Osteocyte (in vitro differentiated cells): ENCODE measurements around the gene TMEM25. TPM values are rescaled to one million over a fixed set of nuclear protein-coding genes. Genes with fewer than 3 reads are reported as not detected.

Experiments
- DNase-seq: peaks from one replicate; pipeline ENCODE4 v3.0.0; 2021; ENCODE audit warnings: mixed read lengths; ENCODE audit not compliant: unreplicated experiment; ENCODE audit errors: extremely low spot score
- H3K27ac Mint-ChIP-seq: one replicate; pipeline ENCODE4 v1.8.0; 2021; ENCODE audit warnings: mild to moderate bottlenecking, mixed read lengths; ENCODE audit not compliant: unreplicated experiment
- H3K27me3 Mint-ChIP-seq: one replicate; pipeline ENCODE4 v1.8.0; 2021; ENCODE audit warnings: mixed read lengths; ENCODE audit not compliant: unreplicated experiment
- H3K36me3 Mint-ChIP-seq: one replicate; pipeline ENCODE4 v1.8.0; 2021; ENCODE audit warnings: mixed read lengths; ENCODE audit not compliant: unreplicated experiment
- H3K4me1 Mint-ChIP-seq: one replicate; pipeline ENCODE4 v1.8.0; 2021; ENCODE audit warnings: mixed read lengths; ENCODE audit not compliant: unreplicated experiment
- H3K4me3 Mint-ChIP-seq: one replicate; pipeline ENCODE4 v1.8.0; 2021; ENCODE audit warnings: mild to moderate bottlenecking, moderate library complexity, mixed read lengths; ENCODE audit not compliant: unreplicated experiment
- H3K9me3 Mint-ChIP-seq: one replicate; pipeline ENCODE4 v1.8.0; 2021; ENCODE audit warnings: mixed read lengths; ENCODE audit not compliant: unreplicated experiment
- total RNA-seq: library from RNA; stranded (reverse); gene quantifications from 2 replicates; pipeline ENCODE4 v1.2.1, GENCODE V29; 2021
- TF ChIP-seq, protein P1 (sequence below): fragments of 200-600 bp; sonication (generic); IDR thresholded peaks from 2 replicates; pipeline ENCODE4 v1.5.0; 2021; ENCODE audit warnings: antibody characterized with exemption, mild to moderate bottlenecking, moderate library complexity

Gene TMEM25
- total RNA-seq, 1 donor from 2014 or later = 33.6 TPM

GRCh38 chr11:118545533-118545932 is 14.5 kb downstream of the TMEM25 start:
- H3K4me1 Mint-ChIP-seq = peaks cover 8% of the 10 kb centered on the region
- H3K27me3 Mint-ChIP-seq = no peaks in the 10 kb centered on the region
- H3K36me3 Mint-ChIP-seq = peaks cover 20% of the 10 kb centered on the region
- no peaks in the 10 kb centered on the region for H3K9me3 Mint-ChIP-seq
- TF ChIP-seq, protein P1, sequence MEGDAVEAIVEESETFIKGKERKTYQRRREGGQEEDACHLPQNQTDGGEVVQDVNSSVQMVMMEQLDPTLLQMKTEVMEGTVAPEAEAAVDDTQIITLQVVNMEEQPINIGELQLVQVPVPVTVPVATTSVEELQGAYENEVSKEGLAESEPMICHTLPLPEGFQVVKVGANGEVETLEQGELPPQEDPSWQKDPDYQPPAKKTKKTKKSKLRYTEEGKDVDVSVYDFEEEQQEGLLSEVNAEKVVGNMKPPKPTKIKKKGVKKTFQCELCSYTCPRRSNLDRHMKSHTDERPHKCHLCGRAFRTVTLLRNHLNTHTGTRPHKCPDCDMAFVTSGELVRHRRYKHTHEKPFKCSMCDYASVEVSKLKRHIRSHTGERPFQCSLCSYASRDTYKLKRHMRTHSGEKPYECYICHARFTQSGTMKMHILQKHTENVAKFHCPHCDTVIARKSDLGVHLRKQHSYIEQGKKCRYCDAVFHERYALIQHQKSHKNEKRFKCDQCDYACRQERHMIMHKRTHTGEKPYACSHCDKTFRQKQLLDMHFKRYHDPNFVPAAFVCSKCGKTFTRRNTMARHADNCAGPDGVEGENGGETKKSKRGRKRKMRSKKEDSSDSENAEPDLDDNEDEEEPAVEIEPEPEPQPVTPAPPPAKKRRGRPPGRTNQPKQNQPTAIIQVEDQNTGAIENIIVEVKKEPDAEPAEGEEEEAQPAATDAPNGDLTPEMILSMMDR = no peak
- H3K27ac Mint-ChIP-seq = no peak overlapping the region
- H3K4me3 Mint-ChIP-seq = no peak overlapping the region
- DNase-seq = no peak

- no peak overlapping the region for H3K27ac Mint-ChIP-seq
- TF ChIP-seq, protein P1 = no peak
- no peaks in the 10 kb centered on the region for H3K27me3 Mint-ChIP-seq
- H3K4me3 Mint-ChIP-seq = no peak overlapping the region
- peaks cover 8% of the 10 kb centered on the region for H3K4me1 Mint-ChIP-seq
- H3K9me3 Mint-ChIP-seq = no peaks in the 10 kb centered on the region
- peaks cover 22% of the 10 kb centered on the region for H3K36me3 Mint-ChIP-seq
- no peak for DNase-seq
Measured at GRCh38 chr11:118547132-118547531, 16.1 kb downstream of the TMEM25 start.

- Mint-ChIP-seq H3K36me3 (peaks cover 21% of the 10 kb centered on the region), H3K27ac (no peak overlapping the region), H3K4me1 (no peaks in the 10 kb centered on the region), H3K9me3 (no peaks in the 10 kb centered on the region), H3K27me3 (no peaks in the 10 kb centered on the region), H3K4me3 (no peak overlapping the region)
- DNase-seq = peak; percentile 51
- TF ChIP-seq, protein P1 = no peak
Measured at GRCh38 chr11:118552341-118552740, 21.3 kb downstream of the TMEM25 start.

- TF ChIP-seq, protein P1 = no peak
- H3K9me3 Mint-ChIP-seq = no peaks in the 10 kb centered on the region
- H3K27me3 Mint-ChIP-seq = no peaks in the 10 kb centered on the region
- no peak overlapping the region for H3K27ac Mint-ChIP-seq
- peaks cover 15% of the 10 kb centered on the region for H3K4me1 Mint-ChIP-seq
- H3K36me3 Mint-ChIP-seq = peaks cover 15% of the 10 kb centered on the region
- no peak overlapping the region for H3K4me3 Mint-ChIP-seq
- no peak for DNase-seq
Measured at GRCh38 chr11:118560806-118561205, 29.8 kb downstream of the TMEM25 start.

- Mint-ChIP-seq H3K36me3 (no peaks in the 10 kb centered on the region), H3K9me3 (no peaks in the 10 kb centered on the region), H3K27ac (peak overlapping the region; percentile 72), H3K27me3 (no peaks in the 10 kb centered on the region), H3K4me1 (peaks cover 15% of the 10 kb centered on the region), H3K4me3 (peak overlapping the region; percentile 62)
- DNase-seq = no peak
- TF ChIP-seq, protein P1 = no peak
Measured at GRCh38 chr11:118565051-118565450, 34.1 kb downstream of the TMEM25 start.
